ENCODE data around the gene PDE6D.

The PDE6D gene

DNA sequence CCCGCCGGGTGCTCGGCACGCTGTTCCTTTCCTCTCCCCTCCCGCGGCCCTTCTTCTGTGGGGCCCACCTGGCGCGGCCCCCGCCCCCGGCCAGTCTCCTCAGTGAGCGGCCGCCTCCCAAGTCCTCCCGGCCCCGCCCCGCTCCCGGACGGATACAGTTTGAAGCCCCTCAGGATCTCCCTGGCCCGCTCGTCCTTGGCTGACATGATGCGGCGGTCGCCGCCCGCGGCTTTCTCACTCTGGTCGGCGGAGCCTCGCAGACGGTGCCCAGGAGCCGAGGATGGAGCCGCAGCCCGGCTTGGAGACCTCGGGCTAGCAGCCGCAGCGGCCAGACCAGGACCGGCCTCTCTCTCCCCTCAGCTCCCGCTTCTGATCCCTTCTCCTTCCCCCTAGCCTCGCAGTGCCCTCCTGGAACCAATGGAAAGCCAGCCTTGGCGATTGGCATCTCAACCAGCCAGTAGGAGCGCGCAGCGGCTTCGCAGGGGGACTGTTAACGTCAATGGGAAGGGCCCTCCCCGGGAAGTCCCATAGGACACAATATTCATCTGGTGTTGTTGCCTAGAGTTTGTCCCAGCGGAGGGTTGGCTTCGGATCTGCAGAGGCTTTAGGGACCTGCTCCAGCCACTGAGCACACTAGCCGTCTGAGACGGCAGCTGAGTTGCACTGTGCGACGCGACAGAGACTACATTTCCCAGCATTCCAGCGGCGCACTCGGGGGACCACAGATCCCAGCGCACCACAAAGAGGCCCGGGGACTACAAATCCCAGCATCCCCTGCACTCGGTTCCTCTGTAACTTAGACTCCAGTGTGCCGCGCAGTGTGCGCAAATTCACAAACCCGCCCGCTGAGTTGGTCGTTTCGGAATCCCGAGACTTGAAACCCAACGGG is at the start of gene PDE6D:
TSS of gene PDE6D (minus strand) at position 374 of the 889 bp plus-strand sequence. CDS start at position 206, 168 bp downstream.
- peak; percentile 86 for DNase-seq

DNA sequence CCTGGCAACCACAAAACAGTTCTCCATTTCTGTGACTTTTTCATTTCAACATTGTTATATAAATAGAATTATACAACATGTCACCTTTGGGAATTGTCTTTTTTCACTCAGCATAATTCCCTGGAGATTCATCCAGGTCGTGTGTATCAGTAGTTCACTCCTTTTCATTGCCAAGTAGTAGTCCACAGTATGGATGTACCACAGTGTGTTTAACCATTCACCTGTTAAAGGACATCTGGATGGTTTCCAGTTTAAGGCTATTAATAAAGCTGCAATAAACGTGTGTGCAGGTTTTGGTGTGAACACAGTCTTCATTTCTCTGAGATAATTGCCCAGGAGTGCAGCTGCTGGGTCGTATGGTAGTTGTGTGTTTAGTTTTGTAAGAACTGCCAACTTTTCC is 40.8 kb upstream of the PDE6D start:
- no peak for DNase-seq

DNA sequence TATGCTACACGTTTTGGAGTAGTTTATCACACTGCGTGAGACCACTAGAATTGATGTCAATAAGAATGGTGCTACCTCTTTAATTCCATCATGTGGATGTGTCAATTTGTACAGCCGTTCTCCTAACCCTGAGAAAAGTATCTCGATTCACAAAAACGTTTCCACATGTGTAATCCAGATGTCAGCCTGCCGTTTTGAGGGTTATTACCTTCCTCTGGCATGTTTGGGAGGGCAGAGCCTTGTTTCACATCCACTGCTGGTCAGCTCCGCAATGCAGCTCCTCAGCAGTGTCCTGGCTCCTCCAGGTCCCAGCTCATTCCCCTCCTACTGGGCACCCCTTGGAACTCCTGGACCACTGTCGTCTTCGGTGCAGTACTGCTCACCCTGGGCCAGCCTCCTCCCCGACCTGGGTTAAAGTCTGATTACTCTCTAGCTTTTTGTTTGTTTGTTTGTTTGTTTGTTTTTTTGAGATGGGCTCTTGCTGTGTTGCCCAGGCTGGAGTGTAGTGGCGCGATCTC is 39.8 kb upstream of the PDE6D start:
- DNase-seq, result no peak

DNA sequence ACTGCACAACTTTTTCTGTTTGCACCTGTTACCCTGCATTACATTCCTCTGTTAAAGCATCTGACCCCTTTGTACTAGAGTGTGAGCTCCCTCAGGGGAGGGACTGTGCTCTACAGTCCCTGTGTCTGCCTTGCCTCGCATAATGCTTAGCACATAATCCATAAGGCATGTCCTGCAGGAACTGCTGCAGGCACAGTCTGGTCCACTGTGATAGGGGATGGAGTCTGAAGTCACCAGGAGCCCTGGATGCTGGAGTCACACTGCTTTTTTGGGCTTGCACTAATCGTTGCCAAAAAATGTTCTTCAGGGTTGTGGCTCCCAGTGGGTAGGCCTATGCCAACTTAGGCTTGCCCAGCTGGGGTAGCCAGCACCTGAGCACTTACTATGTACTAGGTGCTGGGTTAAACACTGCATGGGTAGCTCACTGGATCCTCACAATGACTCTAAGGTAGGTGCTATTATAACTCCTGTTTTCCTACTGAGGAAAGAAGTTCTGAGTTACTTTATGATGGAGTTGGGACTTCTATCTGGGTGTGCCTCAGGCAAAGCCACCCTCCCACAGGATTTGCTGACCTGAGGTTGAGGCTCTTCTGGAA is 38.5 kb upstream of the PDE6D start:
- DNase-seq, result no peak

DNA sequence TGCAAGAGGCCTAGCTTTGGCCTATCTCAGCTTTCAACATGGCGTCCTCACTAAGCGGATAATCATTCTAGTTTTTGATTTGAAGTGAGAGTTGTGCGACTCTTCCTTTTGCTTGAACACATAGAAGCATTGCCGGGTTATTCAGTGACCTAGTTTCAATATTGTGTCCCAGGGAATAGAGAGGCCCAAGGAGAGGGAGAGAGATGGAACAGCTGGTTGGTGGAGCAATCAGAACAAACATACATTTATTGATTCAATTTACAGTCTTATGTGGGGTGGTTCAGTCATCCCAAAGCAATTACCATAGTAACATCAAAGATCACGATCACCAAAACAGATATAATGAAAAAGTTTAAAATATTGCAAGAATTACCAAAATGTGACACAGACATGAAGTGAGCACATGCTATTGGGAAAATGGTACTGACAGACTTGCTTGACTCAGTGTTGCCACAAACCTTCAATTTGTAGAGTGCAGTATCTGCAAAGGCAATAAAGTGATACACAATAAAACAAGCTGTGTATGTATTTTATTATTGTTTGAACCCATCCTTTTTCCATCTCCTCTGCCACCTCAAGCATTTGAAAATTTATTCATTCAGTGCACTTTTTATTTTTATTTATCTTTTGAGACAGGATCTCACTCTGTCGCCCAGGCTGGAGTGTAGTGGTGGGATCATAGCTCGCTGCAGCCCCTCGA is 35.4 kb upstream of the PDE6D start:
- no peak for DNase-seq

DNA sequence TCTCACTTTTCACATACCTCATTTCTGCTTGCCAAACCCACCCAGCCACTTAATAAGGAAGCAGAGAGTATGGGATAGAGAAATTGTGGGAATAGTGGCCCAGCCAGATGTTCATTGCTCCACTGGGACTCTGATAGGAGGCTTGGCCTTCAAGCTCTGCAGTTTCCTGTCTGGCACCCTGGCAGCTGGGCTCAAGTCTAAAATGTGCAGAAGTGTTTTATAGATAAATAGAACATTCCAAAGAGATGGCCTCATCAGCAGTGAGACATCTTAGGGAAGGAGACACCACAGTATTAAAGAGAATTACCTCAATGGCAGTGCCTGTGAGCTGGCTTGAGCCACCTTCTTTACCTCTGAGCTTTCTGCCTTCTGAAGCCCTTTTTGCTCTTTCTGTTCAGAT is 29.8 kb upstream of the PDE6D start:
- DNase-seq, result no peak

DNA sequence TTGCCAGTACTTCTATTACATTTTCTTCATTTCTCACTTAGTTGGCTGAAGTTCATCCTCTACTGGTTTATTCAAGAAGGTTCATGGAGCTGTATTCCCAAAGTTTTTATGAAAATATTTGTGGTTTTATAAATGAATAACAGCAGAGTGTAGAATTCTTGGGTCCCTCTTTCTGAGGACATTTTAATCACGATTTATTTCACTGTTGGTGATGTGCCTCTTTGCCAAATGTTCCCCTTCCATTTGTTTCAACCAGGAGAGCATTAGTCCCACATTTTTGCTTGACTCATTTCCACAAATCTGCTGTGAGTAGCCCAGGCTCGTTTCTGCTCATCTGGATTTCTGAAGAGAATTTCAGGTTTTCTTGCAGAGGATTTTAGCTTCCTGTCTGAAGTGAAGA is 25.9 kb upstream of the PDE6D start:
- DNase-seq, result no peak

DNA sequence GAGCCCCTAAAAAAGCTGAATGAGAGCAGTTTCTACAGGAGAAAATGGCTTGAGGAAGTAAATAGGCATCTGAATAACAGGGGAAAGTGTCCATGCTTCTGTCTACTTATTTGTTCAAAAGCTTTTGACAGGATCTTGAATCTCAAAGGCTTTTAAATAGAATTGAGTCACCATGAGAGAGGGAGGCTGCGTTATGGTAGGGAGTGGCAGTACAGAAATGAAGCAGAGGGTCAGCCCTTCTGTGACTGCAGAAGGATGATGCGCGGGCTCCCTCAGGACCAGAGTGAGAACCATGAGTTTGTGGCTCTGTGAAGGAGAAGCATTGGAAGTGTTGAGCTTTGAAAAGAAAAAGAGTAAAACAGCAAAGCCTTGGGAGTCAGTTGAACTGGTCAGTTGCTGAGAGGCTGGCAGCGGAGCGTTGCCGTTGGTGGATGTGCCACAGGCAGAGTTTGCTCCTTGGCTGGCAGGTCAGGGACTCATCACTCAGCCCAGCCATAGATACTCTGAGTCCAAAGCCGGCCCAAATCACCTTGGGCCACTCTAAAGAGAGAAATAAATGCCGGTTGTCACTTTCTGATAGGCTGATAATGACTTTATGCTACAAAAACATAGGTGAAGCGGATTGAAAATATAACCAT is 22.5 kb upstream of the PDE6D start:
- DNase-seq, result no peak

DNA sequence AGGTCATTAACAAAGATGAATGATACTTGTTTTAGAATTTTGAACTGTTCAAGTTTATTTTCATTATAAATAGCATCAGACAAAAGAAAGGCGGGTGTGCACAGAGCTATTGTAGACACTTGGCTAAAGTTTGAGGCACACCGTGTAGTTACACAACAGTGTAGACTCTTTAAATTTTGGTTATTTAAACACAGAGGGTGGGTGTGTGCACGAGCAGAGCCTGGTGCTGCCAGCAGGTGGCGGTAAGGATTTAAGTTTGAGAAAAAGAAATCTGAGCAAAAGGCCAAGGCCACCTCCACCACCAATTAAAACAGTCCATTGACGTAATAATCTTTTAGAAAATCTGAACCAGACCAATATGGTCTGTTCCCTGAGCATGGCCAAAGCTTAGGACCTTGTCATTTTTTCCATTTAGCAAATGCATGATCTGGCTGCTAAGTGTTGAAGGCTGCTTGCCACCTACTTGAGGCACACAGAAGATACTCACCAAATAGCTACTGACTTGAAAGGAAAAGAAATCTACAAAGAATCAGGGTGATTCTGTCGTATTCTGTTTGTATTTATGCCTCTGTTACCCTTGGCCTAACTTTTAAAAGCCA is 19.5 kb upstream of the PDE6D start:
- DNase-seq, result no peak

DNA sequence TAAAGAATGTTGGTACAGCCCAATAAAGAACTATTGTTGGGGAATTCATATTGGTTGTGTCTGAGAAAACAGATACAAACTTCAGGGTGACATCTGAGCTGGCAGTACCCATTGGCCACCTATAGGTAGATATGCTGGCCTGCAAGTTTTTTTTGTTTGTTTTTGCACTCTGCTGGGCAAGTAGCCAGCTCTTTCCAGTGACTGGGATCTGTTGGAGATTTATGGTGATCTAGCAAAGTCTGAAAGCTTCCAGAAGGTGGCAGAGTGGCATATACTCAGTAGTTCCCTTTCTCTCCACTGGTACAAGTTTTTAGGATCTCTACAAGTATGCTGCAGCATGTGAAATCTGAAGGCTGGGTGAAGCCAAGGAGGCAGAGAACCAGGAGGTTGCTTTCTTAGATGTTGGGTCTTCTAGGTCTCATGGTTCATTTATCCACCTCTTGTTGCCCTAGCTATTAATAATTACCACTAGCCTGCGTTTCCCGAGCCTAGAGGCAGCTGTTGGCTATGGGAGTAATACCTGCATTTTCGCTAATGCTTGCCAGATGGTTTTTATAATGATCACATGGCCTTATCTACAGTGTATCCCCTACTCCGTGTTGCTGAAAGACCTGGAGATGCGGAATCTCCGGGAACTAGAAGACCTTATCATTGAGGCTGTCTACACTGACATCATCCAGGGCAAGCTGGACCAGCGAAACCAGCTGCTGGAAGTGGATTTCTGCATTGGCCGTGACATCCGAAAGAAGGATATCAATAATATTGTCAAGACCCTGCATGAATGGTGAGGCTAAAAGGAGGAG is 14.6 kb upstream of the PDE6D start:
- DNase-seq, result no peak

DNA sequence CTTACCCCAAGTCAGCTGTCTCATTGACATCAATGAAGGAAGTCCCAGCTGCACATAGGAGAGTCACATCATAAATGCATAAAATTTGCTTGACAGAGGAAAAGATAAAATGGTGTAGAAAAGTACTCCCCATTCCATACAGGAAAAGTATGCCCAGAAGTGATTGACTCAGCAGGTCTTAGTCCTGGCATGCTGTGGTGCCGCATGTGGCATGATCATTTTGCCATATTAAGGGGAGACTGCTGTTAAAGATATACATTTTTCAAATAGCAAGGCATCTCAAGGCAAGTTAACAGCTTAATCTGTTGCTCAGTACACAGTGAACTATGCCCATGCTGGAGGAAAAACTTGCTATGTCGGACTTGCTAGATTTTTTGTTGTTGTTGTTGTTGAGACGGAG is 13.3 kb upstream of the PDE6D start:
- DNase-seq, result no peak

DNA sequence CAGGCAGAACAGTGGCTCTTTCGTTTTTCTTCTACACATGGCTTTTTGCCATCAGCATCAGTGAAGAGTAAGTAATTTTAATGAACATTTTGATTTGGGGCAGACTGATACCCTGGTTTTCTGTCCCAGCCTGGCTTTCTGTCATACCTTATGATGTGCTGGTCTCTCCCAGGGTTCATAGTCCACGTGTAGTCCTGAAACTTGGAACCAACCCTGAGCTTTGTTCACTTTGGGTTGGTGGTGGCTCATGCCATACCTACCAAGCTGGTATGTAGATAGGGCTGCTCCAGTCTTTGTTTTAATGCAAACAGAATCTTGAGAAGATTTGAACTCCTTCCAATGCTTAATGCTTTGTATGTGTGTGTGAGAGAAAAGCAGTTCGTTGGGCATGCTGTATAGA is 10.0 kb upstream of the PDE6D start:
- no peak for DNase-seq

DNA sequence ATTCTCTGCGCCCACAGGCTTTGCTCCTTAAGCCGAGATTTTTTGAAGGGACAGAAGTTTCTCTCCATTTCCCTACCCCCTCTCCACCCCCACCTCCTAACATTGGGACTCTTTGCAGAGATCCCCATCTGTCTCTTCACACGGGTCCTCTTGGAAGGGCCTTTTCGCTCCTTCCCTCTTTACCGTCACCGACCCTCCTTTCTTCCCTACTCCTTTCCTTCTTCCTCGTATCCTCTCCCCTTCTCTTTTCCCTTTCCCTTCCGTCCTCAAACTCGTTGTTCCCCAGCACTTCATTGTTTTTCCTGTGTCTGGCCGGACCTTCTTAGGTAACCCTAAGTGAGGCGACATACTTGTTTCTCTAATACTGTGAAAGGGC is 5.8 kb upstream of the PDE6D start:
- DNase-seq, result no peak

DNA sequence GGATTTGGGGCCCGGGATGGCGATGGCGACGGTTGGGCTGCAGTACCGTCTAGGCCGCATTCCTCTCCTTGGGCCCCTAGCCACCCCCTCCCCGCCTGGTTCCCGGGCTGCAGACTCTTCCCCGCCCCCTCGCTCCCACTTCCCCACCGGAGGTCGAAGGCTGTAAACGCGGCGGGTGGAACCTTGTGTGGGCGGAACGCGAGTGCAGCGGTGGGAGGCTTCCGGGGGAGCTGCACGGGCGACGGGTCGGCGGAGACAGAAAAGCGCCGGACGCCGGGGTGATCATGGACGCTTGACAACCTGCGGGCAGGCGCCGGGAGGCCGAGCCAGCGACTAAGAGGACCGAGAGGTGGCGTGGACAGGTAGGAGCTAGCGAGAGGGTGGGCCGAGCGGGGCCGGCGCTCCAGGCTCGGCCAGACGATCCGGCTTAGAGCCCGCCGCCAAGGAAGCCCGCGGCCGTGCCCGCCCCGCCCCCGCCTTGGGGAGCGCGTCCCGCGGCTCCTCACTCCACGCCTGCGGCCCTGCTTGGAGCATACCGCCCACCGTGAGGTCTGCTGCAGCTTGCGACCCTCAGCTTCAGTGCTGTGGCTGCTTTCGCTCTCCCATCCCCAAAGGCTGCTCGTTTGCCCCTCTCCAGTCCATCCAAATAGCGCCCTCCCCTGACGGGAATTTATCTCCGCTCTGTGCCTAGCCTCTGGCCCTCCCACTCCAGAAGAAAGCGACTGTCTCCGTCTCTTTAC is 5.3 kb upstream of the PDE6D start, which contains the start of gene COPS7B:
TSS of gene COPS7B (plus strand) at position 269 of the 740 bp plus-strand sequence. CDS start 2,126 bp downstream, outside the sequence.
- peak; percentile 8 for DNase-seq

DNA sequence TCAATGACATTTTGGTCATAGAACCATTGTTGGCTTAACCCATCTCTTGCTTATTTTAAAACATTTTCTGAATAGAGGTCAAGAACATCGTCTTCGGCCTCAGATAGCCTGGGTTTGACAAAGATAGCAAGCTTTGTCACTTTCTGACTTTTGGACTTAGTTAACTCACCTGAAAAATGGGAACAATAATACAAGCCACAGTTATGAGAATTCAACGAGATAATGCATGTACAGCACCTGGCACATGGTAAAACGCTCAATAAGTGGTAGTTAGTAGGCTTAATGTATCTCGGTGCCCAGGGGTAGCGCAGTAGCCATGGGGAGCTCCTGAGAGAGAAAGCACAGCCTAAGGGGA is 4.7 kb upstream of the PDE6D start:
- no peak for DNase-seq

DNA sequence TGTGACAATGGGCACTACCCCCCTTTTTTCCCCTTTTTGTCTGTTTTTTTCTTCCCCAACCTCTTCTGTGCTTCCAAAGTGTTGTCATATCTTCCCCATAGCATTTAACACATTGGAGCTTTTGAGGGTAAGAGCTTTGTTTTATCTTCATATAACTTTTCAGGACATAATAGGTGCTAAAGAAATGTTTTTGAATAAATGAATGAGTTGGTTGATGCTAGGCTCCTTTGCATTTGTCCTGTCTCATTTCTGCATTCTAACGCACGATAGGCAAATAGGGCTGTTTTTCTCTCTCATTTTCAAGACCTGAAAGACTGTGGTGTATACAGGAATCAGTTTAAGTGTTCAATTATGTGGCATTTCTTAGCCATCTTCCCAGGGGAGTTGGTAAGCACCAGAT is 4.3 kb upstream of the PDE6D start:
- no peak for DNase-seq

DNA sequence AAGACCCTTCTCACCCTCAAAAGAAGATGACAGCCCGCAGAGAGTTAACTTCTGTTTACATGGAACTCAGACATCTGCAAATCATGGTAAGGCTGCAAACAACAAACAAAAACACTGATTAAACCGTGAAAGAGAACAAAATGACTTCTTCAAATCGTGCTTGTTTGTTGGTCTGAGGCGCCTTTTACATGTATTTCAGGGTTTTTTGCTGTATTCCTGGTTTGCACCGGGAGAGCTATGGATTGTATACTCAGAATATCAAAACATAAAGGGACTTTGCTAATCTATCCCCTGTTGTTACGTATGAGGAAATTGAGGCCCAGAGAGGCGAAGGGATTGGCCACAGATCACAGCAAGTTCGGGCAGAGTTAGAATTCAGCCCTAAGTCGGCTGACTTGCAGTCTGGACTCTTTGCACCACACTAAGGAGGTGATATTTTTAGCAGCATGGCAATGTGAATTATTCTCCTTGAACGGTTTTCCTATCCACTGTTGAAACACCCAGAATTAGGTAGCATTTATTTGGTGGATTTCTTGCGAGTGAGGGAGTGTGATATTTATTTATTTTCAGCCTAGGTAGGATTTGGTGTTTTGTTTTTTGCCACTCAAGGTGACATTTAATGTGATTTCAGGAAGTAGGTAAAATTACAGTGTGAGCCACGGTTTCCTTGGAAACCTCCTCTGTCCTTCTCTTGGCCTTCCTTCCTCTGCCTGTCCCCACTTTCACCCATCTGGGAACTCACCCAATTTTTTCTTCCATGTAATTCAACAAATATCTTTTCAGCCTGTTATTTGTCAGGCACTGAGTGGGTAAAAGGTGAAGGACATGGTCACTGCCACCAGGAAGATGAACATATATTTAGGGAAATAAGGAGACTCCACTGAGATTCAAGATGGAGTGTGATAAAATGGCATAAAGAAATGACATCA is 980 bp upstream of the PDE6D start:
- DNase-seq, result no peak

DNA sequence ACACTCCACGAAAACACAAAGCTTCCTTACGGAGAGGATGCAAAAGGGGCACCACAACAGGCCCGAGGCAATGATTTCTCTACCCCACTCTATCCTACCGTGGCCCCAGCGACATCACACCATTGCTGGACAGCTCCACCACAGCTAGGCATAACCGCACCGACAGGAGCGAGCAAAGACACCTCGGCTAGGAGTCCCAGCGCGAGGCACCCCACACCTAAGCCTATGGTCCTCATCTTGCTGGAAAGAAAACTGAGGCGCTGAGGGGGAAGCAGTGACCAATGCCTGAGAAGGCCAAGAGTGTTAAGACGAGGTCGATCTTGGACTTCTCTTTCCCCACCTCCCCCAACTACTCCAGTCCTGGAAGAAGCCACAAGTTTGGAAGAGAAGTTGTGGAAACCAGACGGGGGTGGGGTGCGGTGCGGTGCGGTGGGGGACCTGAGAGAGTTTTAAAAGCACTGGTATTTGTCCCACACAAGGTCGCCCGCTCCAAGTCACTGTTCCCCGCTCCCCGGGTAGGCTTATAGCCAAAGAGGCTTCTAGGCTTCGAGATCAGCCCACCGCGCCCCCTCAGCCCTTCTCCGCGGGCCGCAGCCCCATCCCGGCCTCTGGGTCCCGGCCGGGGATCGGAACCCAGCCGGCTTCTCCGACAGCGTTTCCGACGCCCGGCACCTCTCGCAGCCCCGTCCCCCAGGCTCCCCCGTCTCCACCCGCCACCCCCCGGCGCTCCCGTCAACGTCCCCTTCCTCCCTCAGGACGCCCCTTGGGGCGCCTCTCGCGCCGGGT is 766 bp downstream of the PDE6D start:
- DNase-seq, result no peak

Measured in NCI-H1417 treated with DMSO at 0.1 percent for 48 hours (cell line).